IPS-18c (cell line): ENCODE data around the gene NCBP3.
"Not testable (repeated sequence)": the region's sequence is repeated elsewhere in the genome, so short reads cannot be mapped to it uniquely, and the experiment has no call there.

Experiments
- H3K4me3 ChIP-seq: 2 replicates; pipeline ENCODE4 v1.7.0; 2013; ENCODE audit warnings: low read depth, mild to moderate bottlenecking, low read length, moderate library complexity; ENCODE audit not compliant: insufficient read depth
- H3K9me3 ChIP-seq: one replicate; pipeline ENCODE4 v1.6.1; 2013; ENCODE audit warnings: mild to moderate bottlenecking, low read length, moderate library complexity; ENCODE audit not compliant: control insufficient read depth, insufficient read depth

The NCBP3 gene

GRCh38 chr17:3803308-3803640 lies 42.8 kb downstream of the NCBP3 start:
- Histone ChIP-seq H3K9me3 (no peaks in the 10 kb centered on the region), H3K4me3 (no peak overlapping the region)

- H3K4me3 ChIP-seq, result no peak overlapping the region
- H3K9me3 ChIP-seq, result no peaks in the 10 kb centered on the region
Observed at GRCh38 chr17:3802461-3803307, 43.4 kb downstream of the NCBP3 start.

GRCh38 chr17:3801792-3802191 lies 44.3 kb downstream of the NCBP3 start:
- Histone ChIP-seq H3K4me3 (no peak overlapping the region), H3K9me3 (no peaks in the 10 kb centered on the region)

- Histone ChIP-seq H3K4me3 (no peak overlapping the region), H3K9me3 (no peaks in the 10 kb centered on the region)
Observed at GRCh38 chr17:3801347-3801746, 44.7 kb downstream of the NCBP3 start.

GRCh38 chr17:3800362-3801271 lies 45.4 kb downstream of the NCBP3 start, which contains the start of gene ITGAE:
ITGAE (minus strand) TSS chr17:3801188; CDS start chr17:3801144, 44 bp downstream.
- no peak within 1 kb of the TSS for H3K4me3 ChIP-seq
- H3K9me3 ChIP-seq, result no peaks in the 10 kb centered on the region

- Histone ChIP-seq H3K4me3 (no peak overlapping the region), H3K9me3 (no peaks in the 10 kb centered on the region)
Observed at GRCh38 chr17:3799181-3799945, 46.7 kb downstream of the NCBP3 start.

GRCh38 chr17:3798273-3799180 lies 47.5 kb downstream of the NCBP3 start:
- no peak overlapping the region for H3K4me3 ChIP-seq
- H3K9me3 ChIP-seq, result no peaks in the 10 kb centered on the region

GRCh38 chr17:3796822-3797170 lies 49.2 kb downstream of the NCBP3 start:
- H3K4me3 ChIP-seq, result no peak overlapping the region
- H3K9me3 ChIP-seq, result no peaks in the 10 kb centered on the region

GRCh38 chr17:3796110-3796821 lies 49.8 kb downstream of the NCBP3 start:
- Histone ChIP-seq H3K9me3 (no peaks in the 10 kb centered on the region), H3K4me3 (no peak overlapping the region)

- H3K4me3 ChIP-seq, result no peak overlapping the region
- H3K9me3 ChIP-seq, result no peaks in the 10 kb centered on the region
Observed at GRCh38 chr17:3795390-3796102, 50.5 kb downstream of the NCBP3 start.

- no peaks in the 10 kb centered on the region for H3K9me3 ChIP-seq
- no peak overlapping the region for H3K4me3 ChIP-seq
Observed at GRCh38 chr17:3794557-3795389, 51.3 kb downstream of the NCBP3 start.

GRCh38 chr17:3794152-3794551 lies 51.9 kb downstream of the NCBP3 start:
- H3K9me3 ChIP-seq, H3K4me3 ChIP-seq: not testable (repeated sequence)

- not testable (repeated sequence) for H3K4me3 ChIP-seq, H3K9me3 ChIP-seq
Observed at GRCh38 chr17:3793258-3793657, 52.8 kb downstream of the NCBP3 start.

GRCh38 chr17:3792481-3792880 lies 53.6 kb downstream of the NCBP3 start:
- Histone ChIP-seq H3K9me3 (no peaks in the 10 kb centered on the region), H3K4me3 (no peak overlapping the region)

GRCh38 chr17:3788200-3788599 lies 57.8 kb downstream of the NCBP3 start:
- Histone ChIP-seq H3K4me3 (no peak overlapping the region), H3K9me3 (no peaks in the 10 kb centered on the region)
